Activated CD8-positive, alpha-beta memory T cell treated with anti-CD3 and anti-CD28 coated beads, Interleukin-2, amount 50 U/mL, for 24 hours (primary cell): ENCODE data around the gene AK8.

Experiments used
- DNase-seq: peaks from one replicate; pipeline ENCODE4 v3.0.0-alpha.2; 2020; ENCODE audit errors: extremely low read depth

AK8 gene

DNA sequence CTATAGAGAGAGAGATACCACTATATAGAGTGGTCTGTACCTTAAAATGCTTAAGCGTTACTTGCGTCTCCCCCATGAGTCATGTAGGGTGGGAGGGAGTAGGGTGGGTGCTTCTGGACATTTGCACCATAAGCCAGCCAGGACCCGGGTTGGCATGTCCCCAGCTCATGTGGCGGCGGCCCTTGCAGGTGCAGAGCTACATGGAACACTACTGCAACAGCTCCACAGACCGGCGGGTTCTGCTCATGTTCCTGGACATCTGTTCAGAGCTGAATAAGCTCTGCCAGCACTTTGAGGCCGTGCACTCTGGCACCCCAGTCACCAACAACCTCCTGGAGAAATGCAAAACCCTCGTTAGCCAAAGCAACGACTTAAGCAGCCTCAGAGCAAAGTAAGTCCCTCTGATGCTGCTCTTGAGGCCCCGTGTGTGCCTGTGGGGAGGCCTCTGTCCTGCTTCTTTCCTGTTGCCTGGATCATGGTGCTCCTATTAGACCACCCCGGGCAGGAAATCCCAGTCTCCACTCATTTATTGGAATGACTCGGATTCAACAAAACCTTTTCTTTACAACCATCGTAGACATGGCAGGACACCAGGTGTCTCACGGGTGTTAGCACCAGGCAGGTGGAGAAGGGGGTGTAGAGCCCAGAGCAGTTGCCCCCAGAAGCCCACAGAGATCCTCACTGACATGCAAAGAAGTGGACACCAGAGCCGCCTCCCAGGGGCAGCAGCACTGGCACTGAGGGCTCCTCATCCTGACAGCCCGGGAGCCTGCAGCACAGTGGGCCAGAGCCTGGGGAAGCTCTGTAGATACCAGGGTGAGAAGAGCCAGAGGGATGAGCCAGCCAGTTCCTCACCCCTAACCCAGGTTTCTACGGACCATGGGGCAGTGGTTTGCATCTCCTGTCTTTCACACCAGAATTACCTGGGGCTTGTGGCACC lies 9.4 kb upstream of the AK8 start:
- DNase-seq = no peak

DNA sequence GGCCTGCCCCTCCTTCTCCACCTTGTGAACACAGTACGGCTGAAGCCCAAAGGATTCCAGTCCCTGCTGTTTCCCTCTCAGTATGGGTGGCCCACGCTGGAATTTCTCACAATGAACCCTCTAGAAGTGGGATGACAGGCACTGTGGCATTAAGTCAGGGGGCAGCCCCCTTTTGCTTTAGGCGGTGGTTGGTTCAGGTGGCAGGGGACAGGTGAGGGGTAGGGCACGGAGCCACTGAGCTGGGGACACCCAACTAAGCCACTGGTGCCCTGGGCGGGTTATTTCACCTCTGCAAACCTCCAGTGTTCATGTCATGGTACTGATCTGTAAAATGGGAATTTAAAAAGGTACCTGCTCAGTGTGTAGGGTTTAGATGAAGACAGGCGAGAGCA lies 8.2 kb upstream of the AK8 start:
- no peak for DNase-seq

DNA sequence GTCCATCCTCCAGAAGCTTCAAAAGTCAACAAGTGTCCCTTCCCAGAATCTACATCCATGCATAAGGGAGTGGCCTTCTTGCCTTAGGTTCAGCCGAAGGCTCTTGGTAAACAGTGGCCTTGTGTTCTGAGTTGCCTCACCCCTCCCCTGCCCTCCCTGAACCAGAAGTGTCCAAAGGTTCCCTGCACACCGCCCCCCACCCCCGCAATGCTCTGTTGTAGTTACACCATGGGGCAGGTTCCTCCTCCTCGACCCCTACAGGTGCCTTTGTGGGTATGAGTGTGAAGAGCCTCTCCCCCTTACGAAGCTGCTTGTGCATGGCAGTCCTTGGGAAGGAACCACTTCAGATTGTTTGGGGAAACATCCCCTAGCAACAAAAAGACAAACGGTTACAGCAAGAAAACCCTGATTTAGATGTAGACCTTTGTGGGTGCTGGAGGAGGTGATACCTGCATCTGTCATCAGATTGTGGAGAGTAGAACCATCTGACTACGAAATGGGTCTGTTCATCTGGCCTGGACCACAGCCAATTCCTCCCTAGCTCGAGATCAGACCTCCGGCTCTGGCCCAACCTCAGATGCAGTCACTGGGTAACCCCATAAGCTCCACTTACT lies 7.7 kb upstream of the AK8 start:
- DNase-seq = no peak

DNA sequence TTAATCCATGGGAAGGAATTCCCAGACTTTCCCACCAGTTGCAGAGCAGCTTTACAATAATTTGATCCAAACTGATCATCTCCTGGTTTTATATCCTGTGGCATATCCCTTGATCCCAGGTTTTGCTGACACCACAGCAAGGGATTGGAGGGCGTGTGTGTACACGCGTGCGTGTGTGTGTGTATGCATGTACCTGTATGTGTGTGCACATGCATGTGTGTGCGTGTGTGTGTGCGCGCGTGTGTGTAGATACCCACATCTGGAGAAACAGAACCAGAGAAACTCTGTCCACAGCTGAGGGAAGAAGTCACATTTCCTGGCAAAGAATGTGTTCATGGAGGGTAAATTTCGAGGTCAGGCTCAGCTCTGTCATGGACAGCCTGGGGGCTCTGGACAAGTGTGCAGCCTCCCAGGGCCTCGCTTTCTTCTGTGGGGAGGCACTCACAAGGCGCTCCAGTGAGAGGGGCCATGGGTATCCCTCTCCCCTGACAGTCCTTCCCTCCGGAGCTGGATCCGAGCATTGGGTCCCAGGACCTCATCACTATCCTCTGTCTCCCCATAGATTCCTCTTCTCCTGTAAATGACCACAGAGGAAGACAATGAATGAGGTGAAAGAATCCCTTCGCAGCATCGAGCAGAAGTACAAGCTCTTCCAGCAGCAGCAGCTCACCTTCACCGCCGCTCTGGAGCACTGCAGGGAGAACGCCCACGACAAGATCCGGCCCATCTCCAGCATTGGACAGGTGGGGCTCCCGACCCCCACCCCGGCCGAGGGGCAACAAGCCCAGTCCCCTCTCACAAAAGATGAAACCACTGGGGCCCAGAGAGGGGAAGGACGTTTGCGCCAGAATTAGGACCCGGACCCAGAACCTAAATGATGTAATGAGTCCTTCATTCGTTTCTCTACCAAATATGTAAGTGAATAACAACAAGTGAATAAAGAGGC lies 5.5 kb upstream of the AK8 start:
- DNase-seq = no peak

DNA sequence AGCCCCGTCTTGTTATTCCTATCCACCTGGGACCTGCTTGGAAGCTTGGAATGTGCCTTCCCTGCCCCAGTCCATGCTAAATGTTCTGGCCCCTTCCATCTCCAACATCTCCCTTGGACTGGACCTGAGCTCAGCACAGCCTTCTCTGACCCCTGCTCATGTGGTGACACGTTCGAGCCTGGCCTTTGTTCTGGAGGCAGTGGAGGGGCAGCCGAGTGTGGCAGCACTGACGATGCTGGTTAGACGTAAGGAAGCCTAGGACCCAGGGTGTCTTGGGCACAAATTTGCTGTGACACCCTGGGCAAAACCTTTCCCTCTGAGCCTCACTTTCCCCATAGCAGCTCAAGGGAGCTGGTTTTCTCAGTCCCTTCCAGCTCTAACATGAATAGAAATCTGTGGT lies 4.5 kb upstream of the AK8 start:
- DNase-seq = no peak

GRCh38 chr9:132881826-132882225 lies 3.7 kb upstream of the AK8 start:
- no peak for DNase-seq

DNA sequence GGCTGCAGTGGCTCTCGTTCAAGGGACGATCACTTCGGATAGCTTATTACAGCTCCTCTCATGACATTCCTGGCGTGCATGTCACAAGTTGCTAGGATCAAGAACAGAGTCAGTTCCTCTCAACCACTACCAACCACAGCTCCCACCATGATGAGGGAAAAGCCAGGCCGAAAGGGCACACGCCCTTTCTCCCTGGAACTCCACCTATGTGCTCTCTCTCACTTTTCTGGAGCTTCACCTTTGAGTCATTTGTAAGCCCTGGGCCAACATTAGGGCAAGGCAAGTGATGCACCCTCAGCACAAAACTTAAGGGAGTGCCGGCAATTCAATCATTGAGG lies 2.2 kb upstream of the AK8 start:
- no peak for DNase-seq

- no peak for DNase-seq
Observed at GRCh38 chr9:132879457-132880323, 1.6 kb upstream of the AK8 start.

- no peak for DNase-seq
Observed at GRCh38 chr9:132878695-132879456, 792 bp upstream of the AK8 start, which contains the start of gene SPACA9. Gene SPACA9, plus strand, starts transcription at chr9:132878898. Its CDS starts 5,050 bp downstream, at chr9:132883948.

- DNase-seq = no peak
Observed at GRCh38 chr9:132877458-132877823, 643 bp downstream of the AK8 start.

GRCh38 chr9:132876849-132877248 lies 1.2 kb downstream of the AK8 start:
- DNase-seq = no peak

DNA sequence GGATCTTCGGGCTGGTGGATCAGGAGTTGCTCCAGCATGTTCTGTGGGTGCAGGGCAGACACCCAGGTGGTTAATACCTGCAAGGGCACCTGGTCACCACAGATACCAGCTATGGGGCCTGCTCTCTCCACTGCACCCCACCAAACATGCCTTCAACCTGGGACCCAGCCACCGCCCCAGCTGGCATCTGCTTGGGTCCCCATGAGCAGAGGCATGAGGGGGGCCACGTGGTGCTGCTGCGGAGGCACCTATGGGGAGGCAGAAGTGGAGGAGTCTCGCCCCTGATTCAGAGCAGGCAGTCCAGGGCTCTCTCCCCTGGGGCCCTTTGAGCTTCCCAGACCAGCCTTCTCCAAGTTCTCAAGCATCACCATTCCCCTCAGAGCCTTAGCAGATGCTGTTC lies 2.9 kb downstream of the AK8 start:
- no peak for DNase-seq

GRCh38 chr9:132873403-132873802 lies 4.7 kb downstream of the AK8 start:
- no peak for DNase-seq

GRCh38 chr9:132869266-132869665 lies 8.8 kb downstream of the AK8 start:
- DNase-seq = no peak

- DNase-seq = no peak
Observed at GRCh38 chr9:132866898-132867297, 11.2 kb downstream of the AK8 start.

DNA sequence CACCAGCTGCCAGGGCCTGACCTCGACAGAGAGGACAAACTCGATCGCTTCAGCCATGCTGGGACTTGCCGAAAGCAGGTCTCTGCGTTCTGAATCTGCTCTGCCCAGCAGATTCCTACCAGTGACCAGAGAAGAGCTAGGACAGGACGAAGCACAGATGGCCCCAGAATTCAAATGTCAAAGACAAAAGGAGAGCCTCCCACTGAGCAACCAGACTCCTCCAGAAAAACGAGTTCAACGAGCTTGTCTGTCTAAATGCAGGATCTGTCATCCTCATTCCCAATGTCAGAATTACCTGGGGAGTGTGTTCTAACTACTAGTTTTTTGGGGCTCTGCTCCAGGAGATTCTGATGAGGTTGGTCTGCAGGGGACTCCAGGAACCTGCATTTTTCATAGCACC lies 13.4 kb downstream of the AK8 start:
- DNase-seq = no peak

DNA sequence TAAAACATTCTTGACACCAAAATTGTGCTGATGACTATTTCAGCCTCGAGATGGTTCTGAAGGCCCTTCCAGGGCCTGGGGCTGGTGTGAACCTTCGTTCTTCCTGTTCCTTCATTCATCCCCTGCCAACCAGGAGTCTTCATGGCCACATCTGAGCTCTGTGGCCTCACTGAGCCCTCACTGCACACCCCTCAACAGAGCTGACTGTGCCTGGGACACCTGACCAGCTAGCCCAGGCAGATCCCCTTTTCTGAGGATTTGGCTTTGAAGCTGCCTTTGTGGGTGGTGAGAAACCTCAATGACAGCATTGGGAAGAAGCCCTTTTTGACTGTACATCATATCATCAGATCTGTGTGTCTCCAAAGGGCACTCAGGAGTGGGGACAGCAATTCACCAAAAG lies 13.8 kb downstream of the AK8 start:
- no peak for DNase-seq

- no peak for DNase-seq
Observed at GRCh38 chr9:132863096-132863495, 15.0 kb downstream of the AK8 start.

DNA sequence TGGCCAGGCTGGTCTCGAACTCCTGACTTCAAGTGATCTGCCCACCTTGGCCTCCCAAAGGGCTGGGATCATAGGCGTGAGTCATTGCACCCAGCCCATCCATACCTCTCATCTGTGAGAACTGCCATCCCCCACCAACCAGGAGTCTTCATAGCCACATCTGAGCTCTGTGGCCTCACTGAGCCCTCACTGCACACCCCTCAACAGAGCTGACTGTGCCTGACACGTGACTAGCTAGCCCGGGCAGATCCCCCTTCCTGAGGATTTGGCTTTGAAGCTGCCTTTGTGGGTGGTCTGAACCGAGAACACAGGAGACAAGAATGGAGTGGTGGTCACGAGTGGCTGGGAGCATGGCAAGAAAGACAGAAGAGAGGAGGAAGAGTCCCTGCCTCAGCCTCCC lies 15.6 kb downstream of the AK8 start:
- no peak for DNase-seq

GRCh38 chr9:132861666-132862065 lies 16.4 kb downstream of the AK8 start:
- DNase-seq = no peak

DNA sequence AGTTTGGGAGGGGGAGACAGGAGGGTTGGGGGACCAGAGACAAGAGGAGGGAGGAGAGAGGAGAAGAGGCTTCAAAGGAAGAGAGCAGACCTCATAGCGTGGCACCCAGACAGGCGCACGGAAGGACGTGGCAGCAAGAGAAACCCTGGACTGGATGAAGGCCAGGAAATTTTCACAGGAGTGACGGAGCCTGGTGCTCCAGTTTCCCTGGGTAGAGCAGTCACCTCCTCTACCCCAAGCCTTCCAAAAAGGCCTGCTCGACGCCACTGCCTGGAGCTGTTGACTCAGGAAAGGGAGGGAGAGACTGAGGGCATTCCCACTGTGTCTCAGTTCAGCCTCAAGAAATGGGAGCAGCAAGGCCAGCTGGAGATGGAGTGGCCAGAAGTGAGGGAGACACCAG lies 19.3 kb downstream of the AK8 start:
- DNase-seq = no peak
